ENCODE data around the gene GXYLT2. TPM values are rescaled to one million over a fixed set of nuclear protein-coding genes. Genes with fewer than 3 reads are reported as not detected.
"Not testable (repeated sequence)": the region's sequence is repeated elsewhere in the genome, so short reads cannot be mapped to it uniquely, and the experiment has no call there.

Gene GXYLT2
- total RNA-seq, 4 donors from 2014 or later, result 1.3 to 74.1 (median 18.5) TPM

- intact Hi-C loops (cut with DNase I; ENCODE audit: low total_unique reads), result no loop called here
- H3K27me3 ChIP-seq, result no peaks in the 10 kb centered on the region
- H3K9me3 ChIP-seq, result no peaks in the 10 kb centered on the region
- H3K4me1 ChIP-seq, result peaks cover 11 to 12% of the 10 kb centered on the region in 2 donors
- no peaks in the 10 kb centered on the region for H3K36me3 ChIP-seq
- H3K27ac ChIP-seq, result peak overlapping the region; percentile 92 to 99
- DNase-seq, result no peak
- H3K4me3 ChIP-seq, result peak overlapping the region; percentile 71 to 98
- TF ChIP-seq POLR2A (IDR thresholded peaks at IDR 0.05), result no peak
- peak; percentile 30 to 54 (median 35) for TF ChIP-seq CTCF (IDR thresholded peaks at IDR 0.05)
Measured at GRCh38 chr3:72997421-72997961, 109.6 kb downstream of the GXYLT2 start.

DNA sequence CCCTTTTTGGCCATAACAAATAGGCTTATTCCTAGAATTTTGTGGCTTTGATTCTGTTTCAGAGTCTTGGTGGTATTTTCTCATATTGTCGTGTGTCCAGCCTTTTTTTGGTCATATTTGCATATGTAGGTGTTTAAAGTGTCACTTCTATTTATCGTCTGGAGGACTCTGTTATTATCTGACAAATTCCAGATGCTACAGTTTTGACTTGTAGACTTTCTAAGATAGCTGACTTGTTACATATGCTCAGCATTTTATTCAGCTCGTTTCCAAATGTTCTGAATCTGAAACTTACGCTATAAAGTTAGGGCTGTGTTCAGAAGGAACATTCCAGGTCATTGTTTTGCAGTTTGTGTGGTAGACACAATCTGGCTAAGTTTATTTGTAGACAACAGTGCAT, 110.6 kb downstream of the GXYLT2 start:
- no peak for DNase-seq
- no peak for TF ChIP-seq POLR2A (IDR thresholded peaks at IDR 0.05)
- TF ChIP-seq CTCF (IDR thresholded peaks at IDR 0.05), result no peak
- Histone ChIP-seq H3K4me1 (peaks cover 11 to 12% of the 10 kb centered on the region in 2 donors), H3K27me3 (no peaks in the 10 kb centered on the region), H3K36me3 (no peaks in the 10 kb centered on the region), H3K27ac (peak overlapping the region in 1 of 2 donors; percentile 99), H3K4me3 (peak overlapping the region; percentile 71 to 98), H3K9me3 (no peaks in the 10 kb centered on the region)
- intact Hi-C loops (cut with DNase I; ENCODE audit: low total_unique reads), result no loop called here

- no peak for TF ChIP-seq POLR2A (IDR thresholded peaks at IDR 0.05)
- intact Hi-C loops (cut with DNase I; ENCODE audit: low total_unique reads), result no loop called here
- peaks cover 11 to 12% of the 10 kb centered on the region in 2 donors for H3K4me1 ChIP-seq
- H3K9me3 ChIP-seq, result no peaks in the 10 kb centered on the region
- DNase-seq, result no peak
- peak overlapping the region in 1 of 2 donors; percentile 6 for H3K4me3 ChIP-seq
- no peaks in the 10 kb centered on the region for H3K36me3 ChIP-seq
- no peak overlapping the region for H3K27ac ChIP-seq
- H3K27me3 ChIP-seq, result no peaks in the 10 kb centered on the region
Measured at GRCh38 chr3:72999951-73000350, 112.1 kb downstream of the GXYLT2 start.

GRCh38 chr3:73003050-73003449, 115.2 kb downstream of the GXYLT2 start:
- H3K4me1 ChIP-seq, result peaks cover 11 to 12% of the 10 kb centered on the region in 2 donors
- H3K27me3 ChIP-seq; H3K27ac ChIP-seq; H3K4me3 ChIP-seq; intact Hi-C loops (cut with DNase I; ENCODE audit: low total_unique reads); H3K36me3 ChIP-seq; DNase-seq; H3K9me3 ChIP-seq: not testable (repeated sequence)

DNA sequence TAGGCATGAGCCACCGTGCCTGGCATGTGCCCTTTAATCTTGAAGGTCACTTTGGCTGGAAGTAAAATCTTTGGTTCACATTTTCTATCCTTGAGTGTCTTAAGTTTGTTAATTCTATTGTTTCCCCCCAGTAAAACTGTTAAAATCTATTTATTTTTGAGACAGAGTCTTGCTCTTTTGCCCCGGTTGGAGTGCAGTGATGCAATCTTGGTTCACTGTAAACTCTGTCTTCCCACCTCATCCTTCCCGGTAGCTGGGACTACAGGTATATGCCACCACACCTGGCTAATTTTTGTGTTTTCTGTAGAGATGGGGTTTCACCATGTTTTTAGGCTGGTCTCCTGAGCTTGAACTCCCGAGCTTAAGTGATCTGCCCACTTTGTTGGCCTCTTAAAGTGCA, 116.5 kb downstream of the GXYLT2 start:
- peaks cover 4% of the 10 kb centered on the region in 2 donors for H3K4me1 ChIP-seq

More for the DNA sequence above, 116.5 kb downstream of the GXYLT2 start:
- no peak overlapping the region for H3K27ac ChIP-seq
- no peaks in the 10 kb centered on the region for H3K36me3 ChIP-seq
- no peak for DNase-seq
- TF ChIP-seq POLR2A (IDR thresholded peaks at IDR 0.05), result no peak
- TF ChIP-seq CTCF (IDR thresholded peaks at IDR 0.05), result no peak
- H3K4me3 ChIP-seq, result no peak overlapping the region
- H3K9me3 ChIP-seq, result no peaks in the 10 kb centered on the region
- intact Hi-C loops (cut with DNase I; ENCODE audit: low total_unique reads), result no loop called here
- no peaks in the 10 kb centered on the region for H3K27me3 ChIP-seq

Measured in uterus (tissue), 4 donors.